ENCODE data around the gene TBX4.

Gene TBX4

DNA sequence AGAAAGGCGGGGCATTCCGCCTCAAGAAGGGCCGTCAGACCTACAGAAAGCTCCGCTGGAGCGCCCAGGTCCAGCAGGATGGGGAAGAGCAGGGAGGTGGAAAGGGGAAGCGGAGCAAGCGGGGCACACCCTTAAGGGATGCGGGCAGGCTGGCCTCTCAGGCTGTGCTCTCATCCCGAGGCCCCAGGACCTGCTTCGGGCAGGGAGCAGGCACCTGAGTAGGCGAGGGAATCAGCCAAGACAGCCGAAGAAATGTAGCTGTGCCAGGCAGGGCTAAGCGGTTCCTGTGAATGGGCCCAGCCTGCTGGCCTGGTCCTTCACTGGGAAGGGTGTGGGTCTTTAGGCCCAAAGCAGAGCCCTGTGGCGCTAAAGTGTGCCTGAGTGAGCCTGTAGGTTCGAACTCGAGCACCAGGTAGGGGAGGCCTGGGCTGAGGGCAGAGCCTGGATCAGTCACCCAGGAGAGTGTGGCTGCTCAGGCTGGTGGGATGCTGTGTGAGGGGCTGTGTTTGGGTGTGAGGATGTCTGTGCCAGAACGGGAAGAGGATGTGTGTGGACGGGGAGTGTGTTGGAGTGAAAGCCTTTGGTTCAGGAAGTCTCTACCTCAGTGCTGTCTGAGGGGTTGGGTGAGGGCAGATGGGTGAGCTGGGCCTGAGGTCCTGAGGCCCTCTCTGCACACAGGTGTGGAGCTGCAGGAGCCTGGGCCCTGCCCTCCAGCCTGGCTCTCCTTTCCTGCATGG, 3.3 kb downstream of the TBX4 start:
- DNase-seq: no peak

DNA sequence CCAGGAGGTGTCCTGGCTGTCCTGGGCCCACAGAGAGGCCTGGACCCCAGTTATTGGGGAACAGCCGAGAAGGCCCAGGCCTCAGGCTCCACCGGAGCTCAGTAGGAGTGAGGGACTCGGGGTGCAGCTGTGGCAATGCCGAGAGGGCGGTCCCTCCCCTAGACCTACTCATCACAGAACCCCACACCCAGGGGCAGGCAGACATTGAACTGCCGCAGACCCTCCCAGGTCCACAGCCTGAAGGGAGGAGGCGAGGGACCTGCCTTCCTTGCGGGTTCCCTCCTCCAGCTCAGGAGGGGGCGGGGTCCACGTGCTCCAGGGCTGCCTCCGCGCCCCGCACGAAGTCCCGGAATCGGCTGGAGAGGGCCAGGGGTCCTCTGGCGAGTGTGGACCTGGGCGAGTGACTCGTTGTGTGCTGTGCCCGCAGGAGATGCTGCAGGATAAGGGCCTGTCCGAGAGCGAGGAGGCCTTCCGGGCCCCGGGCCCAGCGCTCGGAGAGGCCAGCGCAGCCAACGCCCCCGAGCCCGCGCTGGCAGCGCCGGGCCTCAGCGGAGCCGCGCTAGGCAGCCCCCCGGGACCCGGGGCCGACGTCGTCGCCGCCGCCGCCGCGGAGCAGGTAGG, 3.9 kb downstream of the TBX4 start:
- DNase-seq: peak; percentile 12

DNA sequence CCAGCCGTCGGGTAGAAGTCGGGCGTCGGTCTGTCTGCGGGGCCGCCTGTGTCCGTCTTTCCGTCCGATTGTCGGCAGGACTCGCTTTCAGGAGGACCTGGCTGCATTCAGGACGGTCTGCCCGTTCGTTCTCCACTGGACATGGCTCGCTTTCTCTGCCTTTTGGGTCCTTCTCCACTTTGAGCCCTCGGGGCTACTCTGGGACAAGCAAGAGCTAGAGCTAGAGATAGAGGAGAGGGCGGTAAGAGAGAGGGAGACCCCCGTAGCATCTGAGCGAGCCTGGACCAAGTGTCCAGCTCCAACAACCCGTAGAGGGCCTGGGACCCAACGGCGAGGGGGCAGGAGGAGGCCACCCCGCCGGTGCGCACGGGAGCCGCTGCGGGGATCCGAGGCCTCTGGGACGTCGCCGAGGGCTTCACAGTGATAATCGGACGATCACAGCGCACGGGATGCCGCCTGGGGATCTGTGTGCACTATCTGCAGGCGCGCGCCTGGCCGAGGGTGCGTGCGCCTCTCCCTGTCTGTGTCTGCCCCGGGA, 4.5 kb downstream of the TBX4 start:
- peak; percentile 50 for DNase-seq

DNA sequence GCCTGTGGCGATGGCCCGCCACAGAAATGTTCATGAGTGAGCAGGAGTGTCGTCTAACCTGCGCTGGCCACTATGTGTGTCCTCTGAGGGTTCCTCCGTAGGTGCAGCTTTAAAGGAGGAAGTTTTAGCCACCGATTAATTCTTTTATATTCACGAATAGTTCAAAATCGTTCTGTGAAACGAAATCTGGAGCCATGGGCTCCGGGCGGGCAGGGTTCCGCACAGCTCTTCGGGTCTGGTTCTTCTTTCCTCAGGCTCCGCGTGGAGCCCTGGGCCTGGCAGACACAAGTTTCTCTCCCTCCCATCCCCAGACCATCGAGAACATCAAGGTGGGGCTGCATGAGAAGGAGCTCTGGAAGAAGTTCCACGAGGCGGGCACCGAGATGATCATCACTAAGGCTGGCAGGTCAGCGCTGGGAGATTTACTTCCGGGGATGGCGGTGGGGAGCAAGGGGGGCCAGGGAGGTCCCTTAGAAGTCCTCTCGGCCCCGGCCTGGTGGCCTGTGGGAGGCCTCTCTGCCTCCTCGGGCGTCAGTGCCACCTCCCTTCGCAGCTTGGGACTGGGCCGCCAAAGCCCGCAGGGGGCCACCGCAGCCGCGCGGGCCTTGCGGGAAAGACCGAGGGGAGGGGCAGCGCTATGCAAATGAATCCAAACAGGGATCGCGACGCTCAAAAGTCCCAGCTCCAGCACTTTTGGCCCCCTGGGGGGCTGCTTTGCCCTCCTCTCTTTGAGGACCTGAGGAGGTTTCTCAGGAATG, 5.2 kb downstream of the TBX4 start:
- DNase-seq: peak; percentile 66

DNA sequence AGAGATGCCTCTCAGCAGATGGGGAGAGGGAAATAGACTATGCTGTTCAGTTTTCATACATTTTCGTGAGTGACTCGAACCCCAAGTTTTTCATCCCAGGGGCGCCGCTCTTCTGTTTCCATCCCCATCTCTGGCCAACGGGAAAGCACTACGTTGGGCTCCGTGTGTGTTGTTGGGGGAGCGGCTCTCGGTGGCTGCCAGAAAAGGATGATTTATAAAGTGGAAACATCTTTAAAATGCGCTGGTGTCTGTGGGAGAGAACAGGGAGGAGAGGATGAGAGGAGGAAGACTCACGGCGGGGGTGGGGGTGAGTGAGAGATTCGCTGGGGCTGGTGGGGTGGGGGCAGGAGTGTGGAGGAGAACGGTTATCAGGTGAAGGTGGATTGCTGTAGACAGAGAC, 5.8 kb downstream of the TBX4 start:
- DNase-seq: no peak

DNA sequence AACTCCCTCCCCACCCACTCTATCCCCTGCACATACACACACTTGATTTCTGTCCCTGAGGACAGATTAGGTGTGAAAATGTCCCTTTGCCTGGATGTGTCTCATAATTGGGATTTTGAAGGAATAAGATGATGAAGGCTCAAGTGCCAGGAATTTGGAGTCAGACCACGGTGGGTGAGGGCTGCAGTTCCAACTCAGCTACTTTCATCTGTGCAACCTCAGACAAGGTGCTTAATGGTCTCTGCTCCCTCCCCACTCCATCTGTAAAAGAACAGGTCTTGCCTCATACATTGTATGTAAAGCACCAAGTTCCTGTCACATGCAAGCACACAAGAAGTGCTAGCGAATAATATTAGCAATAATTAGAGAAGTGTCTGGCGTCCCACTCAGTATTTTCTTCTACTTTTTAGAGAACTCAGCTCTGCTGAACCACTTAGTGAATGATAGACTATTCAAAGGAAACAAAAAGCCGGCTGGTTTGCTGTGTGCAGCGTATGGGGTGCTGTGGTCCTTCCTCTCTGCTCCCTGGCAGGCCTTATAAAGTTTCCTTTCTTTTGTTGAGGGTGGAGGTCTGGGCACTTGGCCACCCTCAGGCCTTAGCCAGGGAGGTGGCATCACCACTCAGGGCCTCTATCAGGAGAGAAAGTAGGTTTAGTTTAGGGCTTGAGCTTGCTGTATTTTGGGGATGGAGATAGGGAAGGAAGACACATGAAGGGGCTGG, 6.4 kb downstream of the TBX4 start:
- peak; percentile 14 for DNase-seq

DNA sequence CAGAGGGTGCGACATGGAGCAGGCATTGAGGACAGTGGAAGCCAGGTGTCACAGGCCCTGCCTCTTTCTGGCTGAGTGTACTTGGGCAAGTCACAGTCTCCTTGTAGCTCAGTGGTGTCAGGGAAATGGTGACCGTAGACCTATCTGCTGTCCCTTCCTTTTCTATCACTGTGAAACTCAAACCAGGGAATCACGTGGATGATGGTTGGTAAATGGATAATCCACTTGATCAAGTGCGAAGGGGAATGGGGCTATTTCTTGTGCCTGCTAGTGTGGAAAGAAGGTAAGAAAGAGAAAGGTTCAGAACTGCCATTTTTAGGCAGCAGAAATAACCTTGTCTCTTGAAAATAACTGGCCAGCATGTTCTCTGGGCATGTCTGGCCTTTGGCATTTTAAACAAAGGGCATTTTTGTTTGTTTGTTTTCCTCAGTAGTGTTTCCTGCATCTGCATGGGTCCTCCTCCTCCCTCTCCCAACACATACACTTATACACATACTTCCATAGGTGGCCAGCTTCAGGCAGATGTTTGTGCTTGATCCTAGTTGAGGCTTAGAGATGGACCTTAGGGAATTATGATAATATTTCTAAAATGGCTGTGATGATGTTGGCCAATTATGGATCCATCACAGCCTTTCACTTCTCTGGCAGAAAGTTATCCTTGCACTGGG, 7.1 kb downstream of the TBX4 start:
- no peak for DNase-seq

DNA sequence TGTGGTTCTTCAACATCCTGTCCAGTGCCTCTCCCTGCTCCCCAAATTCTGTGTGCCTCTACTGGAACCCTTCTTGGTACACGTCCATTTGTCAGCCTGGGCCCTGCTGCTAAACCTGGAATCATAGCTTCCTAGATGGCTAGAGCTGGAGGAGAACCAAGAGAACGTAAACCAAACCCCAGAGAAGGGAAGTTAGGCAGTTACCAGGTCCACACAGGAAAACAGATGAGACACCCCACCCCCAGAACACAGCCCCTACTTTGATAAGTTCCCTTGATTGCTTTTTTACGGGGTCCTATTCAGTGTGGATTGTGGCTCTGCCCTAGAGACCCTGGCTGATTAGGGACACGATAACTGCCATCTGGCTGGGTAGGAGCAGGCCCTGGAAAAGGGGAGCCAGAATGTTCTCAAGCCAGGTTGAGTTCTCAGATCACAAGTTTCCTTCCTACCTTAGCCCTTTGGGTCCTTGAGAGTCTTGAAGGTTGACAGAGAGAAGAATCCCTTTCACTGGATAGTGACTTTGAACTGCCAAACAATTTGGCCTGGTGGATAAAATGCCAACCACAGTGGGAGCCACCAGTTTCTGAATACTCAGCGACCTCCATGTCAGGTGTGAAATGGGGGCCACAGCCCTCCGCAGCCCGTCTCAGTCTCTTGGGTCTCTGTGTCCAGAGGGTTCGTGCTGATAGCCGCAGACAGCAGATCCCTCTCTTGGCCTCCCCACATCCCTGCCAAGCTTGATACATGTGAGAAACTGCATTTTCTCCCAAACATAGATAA, 7.9 kb downstream of the TBX4 start:
- no peak for DNase-seq

DNA sequence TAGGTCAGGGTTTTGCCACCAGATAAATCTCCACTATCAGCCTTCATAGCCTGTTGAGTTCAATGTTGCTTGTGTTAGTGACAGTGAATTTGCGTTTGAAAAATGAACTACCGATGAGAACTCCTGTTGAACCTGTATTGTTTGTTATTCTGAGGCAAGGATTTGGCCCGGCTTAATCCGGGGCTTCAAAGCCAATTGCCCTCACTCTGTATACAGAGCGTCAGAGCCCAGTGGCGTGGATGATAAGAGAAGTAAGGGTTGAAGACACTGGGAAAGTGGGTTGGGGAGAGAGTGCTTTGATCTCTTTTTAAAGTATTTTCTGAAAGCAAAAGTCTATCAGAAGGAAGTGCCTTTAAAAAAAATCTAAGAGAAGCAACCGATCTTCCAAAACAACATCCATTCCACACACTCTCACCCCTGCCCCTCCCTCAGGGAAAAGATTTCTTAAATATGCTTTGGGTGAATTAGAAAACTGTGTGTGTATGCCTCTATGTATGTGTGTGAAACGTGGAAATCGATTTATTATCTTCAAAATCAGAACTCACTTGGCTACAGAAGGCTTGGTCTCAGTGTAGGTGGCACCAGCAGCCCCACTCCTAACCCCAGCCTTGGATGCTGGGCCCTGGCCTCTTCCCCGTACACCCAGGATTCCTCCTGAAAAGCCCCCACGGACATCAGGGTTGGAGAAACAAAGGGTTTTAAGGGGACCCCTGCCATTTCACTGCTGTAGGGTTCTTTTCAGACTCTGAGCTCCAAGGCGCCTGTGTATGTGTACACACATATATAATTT, 8.8 kb downstream of the TBX4 start:
- DNase-seq: peak; percentile 26

DNA sequence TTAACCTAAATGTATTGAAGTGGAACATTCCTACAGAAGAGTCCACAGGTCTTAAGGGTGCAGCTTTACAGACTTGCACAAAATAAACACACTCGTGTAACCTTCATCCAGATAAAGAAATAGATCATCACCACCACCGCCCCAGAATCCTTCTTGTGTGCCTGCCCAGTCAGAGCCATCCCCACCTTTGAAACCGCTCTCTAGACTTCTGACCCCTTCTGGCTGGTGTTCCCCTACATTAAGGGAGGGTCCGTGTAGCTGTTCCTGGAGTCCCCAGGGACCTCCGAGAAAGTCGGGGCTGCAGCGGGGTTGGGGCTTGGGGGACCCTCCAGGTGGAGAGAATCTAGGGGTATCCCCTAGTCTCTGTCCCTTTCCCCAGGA, 9.4 kb downstream of the TBX4 start:
- peak; percentile 28 for DNase-seq

DNA sequence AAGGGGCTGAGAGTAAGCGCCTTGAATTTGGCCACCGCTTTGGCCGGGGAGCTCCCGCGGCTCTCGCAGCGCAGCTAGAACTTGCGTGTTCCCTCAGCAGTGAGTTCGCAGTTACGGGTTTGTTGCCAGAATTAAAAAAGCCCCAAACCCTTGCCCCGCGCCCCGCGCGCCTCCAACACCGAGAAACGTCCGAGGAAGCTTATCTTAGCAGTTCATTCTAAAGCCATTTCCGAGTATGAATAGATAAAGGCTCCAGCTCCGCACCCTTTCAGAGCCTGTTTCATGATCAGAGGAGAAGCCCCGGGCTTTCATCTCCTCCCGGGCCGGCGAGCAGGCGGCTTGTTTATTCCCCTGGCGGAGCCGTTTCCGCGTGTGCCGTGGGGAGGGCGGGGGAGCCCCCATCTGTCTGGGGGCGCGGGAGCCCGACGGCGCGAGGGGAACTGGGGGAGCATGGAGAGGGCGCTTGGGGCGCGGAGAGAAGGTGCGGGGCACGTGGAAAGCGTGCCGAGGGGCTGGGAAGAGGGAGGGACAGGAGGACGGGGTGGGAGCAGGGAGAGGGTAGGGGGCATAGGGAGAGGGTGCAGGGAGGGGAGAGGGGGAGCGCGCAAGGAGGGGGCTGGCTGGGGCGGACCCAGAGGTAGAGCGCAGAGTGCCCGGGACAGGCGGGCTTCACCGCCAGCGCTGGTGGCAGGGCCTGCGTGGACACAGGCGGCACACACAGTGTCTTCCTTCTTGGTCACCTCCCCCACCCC, 9.9 kb downstream of the TBX4 start:
- DNase-seq: peak; percentile 72

DNA sequence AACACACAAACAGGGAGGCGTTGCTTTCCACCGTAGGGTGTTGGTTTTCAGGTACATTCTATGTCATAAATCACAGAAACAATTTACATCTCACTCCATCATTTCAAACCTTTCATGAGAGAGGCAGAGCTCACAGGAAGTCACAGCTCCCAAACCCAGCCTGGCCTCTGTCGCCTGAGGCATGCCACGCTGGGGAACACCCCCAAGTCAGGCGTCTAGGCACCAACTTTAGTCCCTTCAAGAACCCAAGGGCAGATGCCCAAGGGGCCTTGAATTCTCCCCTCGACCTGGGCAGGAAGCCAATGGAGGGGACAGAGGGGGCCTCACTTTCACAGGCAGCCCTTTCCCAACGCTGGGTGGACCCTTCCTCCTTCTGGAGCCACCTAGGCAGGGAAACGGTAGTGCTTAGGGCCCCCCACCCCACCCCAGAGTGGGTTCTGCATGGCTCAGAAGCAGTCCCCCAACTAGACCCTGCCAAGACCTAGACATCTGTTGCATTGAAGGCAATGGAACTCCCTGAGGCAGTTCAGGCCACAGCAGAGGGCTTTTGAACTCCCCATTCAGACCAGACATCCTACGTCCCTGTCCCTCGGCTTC, 10.6 kb downstream of the TBX4 start:
- DNase-seq: peak; percentile 37

DNA sequence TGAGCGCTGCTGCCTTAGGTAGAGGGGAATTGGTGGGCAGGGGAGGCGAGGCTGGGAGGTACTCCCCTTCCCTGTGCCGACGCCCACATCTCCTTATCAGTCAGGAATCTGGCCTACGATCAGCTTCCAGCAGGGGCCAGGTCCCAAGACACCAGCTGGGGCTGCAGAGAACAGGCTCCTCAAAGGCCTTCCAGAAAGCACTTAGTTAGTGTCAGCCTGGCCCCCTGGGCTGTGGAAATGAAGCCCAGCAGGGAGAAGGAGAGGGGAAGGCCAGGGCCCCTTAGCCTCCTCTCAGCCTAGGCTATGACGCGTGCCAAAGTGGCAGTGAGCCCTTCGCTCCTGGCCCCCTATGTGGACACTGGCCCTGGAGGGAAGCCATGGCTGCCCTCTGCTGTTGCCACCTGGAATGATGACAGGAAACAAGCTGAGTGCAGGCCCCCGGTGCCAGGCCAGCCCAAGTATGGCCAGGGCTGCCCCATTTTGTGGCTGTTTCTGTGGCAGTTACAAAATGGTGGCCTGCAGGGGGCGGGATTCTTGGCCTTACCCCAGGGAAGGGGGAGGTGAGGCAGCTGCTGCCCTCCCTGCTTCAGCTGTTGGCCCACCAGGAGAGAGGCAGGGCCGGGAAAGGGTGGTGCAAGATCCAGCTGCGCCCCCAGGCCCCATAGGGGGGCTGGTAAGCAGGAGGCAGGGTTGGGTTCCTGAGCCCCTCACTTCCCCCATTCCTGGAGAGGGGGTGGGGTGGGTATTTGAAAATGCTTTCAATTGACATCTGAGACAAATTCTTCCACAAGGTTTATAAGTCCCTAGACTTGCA, 11.3 kb downstream of the TBX4 start:
- peak; percentile 38 for DNase-seq

DNA sequence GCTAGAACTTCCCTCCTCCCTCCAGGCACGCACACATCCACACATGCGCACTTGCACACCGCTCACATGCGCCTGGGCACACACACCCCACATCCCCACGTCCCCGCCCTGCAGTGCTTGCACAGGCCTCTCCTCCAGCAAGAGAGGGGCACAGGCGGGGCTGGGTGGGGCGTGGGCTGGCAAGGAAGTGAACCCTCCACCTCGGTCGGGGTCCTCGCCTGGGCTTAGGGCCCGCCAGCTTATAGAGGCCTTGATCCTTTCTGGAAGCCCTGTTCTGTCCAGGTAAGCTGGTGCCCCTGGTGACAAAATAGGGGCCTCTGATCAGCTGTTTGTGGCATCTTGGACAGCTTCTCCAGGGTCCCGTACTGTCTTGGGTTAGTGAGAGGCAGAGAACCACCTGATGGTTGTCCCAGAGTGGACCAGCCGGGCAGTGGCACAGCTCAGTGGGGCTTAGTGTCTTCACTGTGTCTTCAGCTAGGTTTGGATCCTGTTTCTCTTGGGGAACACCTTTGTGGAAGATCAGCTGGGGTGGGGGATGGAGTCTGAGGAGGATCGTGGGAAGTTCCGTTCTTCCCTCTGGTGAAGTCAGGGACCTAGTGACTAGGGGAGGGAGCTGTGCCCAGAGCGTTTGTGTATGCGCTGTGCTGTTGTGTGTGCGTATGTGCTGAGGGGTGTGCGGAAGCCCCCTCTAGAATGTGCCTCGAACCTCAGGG, 12.1 kb downstream of the TBX4 start:
- DNase-seq: no peak

DNA sequence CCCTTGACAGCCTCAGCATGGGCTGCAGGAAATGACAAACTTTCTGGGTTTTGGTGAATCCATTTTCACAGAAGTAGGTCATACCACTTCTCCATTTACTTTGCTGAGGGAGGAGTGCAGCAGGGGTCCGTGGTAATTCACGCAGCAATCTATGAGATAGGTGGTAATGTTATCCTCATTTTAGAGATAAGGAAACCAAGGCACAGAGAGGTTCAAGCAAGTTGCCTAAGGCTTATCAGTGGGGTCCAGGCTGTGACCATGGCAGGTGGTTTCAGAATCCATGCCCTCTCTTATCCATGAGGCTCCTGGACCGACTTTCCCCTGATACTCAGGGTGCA, 12.6 kb downstream of the TBX4 start:
- no peak for DNase-seq

DNA sequence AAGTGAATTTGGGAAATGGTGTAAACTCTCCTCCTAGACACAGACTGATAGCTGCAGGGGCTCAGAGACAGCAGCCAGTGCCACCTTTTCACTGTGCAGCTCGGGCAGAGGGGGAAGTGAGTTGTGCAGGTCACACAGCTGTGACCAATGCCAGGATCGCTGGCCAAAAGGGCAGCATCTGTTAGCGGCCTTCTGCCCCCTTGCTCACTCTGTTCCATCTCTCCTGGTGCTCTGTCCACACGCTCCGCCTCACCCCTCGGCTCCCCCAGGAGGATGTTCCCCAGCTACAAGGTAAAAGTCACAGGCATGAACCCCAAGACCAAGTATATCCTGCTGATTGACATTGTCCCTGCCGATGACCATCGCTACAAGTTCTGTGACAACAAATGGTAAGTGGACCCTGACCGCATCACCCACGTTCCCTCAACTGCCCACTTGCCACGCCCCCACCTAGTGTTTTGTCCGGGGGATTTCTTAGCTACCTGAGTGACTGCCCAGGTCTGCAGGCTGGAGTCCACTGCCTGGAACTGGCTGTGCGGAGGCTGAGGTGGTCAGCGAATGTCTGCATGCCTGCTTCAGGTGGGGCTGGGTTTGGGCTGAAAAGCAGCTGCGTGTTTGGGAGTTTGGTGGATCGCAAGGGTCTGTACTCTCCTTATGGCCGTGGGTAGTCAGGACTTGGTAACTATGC, 13.5 kb downstream of the TBX4 start:
- no peak for DNase-seq

DNA sequence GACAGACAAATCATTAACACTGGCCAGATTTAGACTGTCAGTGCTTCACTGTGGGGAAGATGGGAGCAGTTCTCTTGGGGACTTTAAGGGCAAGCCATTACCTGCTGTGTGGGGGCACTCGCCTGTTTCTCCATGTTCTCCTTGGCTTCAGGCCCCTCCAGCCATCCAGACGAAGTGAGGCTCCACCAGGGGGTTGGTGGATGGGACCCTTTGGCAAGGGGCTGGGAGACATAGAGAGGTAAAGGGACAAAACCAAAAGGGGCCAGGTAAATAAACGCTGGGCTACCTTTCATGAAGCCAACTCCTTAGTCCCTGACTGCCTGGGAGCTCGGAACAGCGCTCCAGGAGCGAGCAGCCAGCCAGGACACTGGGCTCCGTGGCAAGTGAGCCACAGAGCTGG, 14.0 kb downstream of the TBX4 start:
- DNase-seq: no peak

Data from eye (tissue), 1 donor.